Subcutaneous adipose tissue (tissue), 4 donors: ENCODE results near the gene PROSER3. TPM values are rescaled to one million over a fixed set of nuclear protein-coding genes. Genes with fewer than 3 reads are reported as not detected.

Source experiments
- total RNA-seq, 4 donors: library from RNA; depleted of rRNA; stranded (reverse); fragments of >200 nt; gene quantifications; one replicate each; pipeline ENCODE4 v1.1.0, GENCODE V29; 2016
- TF ChIP-seq, protein P1 (sequence below): fragments of 450-650 bp; IDR thresholded peaks from one replicate; pipeline ENCODE4 v1.5.1; 2016; ENCODE audit warnings: low read depth, mild to moderate bottlenecking, control low read depth, antibody characterized with exemption, moderate library complexity

Gene PROSER3
- total RNA-seq, 4 donors from 2014 or later, result 2.8 to 5.7 (median 3.5) TPM

- TF ChIP-seq, protein P1, sequence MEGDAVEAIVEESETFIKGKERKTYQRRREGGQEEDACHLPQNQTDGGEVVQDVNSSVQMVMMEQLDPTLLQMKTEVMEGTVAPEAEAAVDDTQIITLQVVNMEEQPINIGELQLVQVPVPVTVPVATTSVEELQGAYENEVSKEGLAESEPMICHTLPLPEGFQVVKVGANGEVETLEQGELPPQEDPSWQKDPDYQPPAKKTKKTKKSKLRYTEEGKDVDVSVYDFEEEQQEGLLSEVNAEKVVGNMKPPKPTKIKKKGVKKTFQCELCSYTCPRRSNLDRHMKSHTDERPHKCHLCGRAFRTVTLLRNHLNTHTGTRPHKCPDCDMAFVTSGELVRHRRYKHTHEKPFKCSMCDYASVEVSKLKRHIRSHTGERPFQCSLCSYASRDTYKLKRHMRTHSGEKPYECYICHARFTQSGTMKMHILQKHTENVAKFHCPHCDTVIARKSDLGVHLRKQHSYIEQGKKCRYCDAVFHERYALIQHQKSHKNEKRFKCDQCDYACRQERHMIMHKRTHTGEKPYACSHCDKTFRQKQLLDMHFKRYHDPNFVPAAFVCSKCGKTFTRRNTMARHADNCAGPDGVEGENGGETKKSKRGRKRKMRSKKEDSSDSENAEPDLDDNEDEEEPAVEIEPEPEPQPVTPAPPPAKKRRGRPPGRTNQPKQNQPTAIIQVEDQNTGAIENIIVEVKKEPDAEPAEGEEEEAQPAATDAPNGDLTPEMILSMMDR, result no peak
These were observed 2.9 kb downstream of the PROSER3 start for GRCh38 chr19:35760711-35761349.

DNA sequence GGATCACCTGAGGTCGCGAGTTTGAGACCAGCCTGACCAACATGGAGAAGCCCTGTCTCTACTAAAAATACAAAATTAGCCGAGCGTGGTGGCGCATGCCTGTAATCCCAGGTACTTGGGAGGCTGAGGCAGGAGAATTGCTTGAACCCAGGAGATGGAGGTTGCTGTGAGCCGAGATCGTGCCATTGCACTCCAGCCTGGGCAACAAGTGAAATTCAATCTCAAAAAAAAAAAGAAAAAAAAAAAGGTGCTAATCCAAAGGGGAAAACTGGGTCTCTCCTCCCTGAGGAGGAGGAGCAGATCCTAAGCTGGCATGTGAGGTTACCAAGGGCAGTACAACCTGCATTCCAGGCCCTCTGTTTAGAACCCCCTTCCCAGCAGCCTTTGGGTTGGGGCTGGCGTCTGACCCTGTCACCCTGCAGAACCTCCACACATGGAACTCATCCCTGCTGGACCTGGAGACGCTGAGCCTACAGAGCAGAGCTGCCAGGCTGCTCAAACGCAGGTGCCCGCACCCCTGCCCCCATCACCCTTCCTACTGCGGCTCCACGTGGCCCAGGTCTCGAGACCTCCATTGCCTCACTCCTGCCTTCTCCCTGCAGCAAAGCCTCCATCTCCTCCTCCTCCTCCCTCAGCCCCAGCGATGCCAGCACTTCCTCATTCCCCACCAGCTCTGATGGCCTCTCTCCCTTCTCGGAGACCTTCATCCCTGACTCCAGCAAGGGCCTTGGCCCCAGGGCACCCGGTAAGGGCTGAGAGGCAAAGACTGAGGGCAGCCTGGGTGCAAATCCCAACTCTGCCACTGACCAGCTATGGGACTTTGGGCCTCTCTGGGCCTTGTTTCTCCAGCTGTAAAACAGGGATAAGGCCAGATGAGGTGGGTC, 6.7 kb downstream of the PROSER3 start:
- TF ChIP-seq, protein P1, result no peak

- TF ChIP-seq, protein P1, result no peak
These were observed 8.7 kb downstream of the PROSER3 start for GRCh38 chr19:35766571-35767104.

DNA sequence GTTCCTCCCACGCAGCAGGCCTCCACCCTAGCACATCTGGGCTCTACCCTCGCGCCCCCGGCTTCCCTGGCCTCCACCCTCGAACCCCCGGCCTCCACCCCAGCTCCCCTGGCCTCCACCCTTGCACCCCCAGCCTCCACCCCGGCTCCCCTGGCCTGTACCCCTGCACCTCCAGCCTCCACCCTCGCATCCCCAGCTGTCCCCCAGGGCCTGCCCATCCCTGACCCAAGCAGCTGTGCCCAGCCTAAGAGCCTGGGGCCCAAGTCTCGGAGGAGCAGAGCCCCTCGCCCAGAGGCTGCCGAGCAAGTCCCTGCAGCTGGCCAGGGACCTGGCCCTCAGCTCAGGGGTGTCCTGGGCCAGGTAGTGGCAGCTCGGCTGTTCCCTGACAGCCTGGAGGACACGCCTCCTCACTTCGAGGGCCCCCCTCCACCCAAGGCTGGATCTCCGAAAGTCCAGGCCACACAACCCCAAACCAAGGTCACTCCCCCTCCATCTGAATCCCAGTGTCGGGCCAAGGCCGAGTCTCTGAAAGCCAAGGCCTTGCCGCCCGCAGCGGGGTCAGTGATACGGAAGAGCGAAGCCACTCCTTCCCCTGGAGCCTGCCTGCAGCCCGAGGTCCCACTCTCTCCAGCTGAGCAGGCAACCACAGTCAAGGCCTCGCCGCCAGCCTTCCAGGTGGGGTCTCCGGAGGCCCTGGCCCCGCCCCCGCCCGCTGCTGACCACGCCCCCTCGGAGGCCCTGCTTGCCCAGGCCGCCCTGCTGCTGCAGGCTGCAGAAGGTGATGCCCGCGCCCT, 9.5 kb downstream of the PROSER3 start:
- TF ChIP-seq, protein P1, result no peak

GRCh38 chr19:35768082-35768421, 10.1 kb downstream of the PROSER3 start:
- TF ChIP-seq, protein P1, result no peak

DNA sequence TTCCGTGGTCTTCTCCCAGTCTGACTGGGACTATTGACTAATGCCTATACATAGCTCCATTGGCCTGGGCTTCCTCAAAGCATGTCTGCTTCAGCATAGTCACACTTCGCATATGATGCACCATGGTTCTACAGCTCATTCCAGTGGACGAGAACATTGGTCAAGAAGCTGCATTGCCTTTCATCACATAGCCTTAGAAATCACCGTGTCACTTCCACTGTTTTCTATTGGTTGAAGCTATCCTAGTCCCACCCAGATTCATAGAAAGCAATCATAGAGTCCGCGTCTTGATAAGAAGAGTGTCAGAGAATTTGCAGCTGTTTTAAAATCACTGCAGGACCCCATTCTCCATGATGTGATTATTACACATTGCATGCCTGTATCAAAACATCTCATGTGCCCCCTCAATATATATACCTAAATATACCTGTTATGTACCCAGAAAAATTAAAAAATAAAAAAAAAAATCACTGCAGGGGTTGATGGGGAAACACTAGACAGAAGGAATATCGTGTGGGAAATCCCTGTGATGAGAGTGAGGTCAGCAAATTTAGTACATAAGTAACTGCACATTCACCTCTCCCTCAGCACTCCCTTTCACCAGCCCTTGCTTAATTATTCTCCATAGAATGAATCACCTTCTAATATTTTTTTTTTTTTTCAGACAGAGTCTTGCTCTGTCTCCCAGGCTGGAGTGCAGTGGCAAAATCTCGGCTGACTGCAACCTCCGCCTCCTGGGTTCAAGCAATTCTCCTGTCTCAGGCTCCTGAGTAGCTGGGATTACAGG, 15.2 kb downstream of the PROSER3 start:
- TF ChIP-seq, protein P1, result no peak
